GM12872 (cell line): ENCODE results near the gene GJA9.

Experiments
- CTCF ChIP-seq: IDR thresholded peaks from 3 replicates; pipeline ENCODE4 v1.5.1; 2011; ENCODE audit warnings: low read depth, mild to moderate bottlenecking, low read length, moderate library complexity; ENCODE audit not compliant: insufficient read depth

The GJA9 gene

GRCh38 chr1:38826262-38826661 is 55.1 kb downstream of the GJA9 start:
- TF ChIP-seq CTCF = no peak
